Suprapubic skin (tissue), 4 donors: ENCODE measurements around the gene SMG7. TPM values are rescaled to one million over a fixed set of nuclear protein-coding genes. Genes with fewer than 3 reads are reported as not detected.

Experiments used
- DNase-seq, 2 donors: peaks; one replicate each; pipeline ENCODE4 v3.0.0-alpha.2; 2019; ENCODE audit warnings: low spot score in 2 of 2
- H3K27ac ChIP-seq: fragments of 200-600 bp; sonication (generic); one replicate; pipeline ENCODE4 v1.5.1; 2019
- H3K27me3 ChIP-seq: fragments of 200-600 bp; sonication (generic); one replicate; pipeline ENCODE4 v1.5.1; 2019
- H3K36me3 ChIP-seq: fragments of 200-600 bp; sonication (generic); one replicate; pipeline ENCODE4 v1.5.1; 2019
- H3K4me1 ChIP-seq: fragments of 200-600 bp; sonication (generic); one replicate; pipeline ENCODE4 v1.5.1; 2019
- H3K4me3 ChIP-seq: fragments of 200-600 bp; sonication (generic); one replicate; pipeline ENCODE4 v1.5.1; 2019; ENCODE audit warnings: mild to moderate bottlenecking
- H3K9me3 ChIP-seq: fragments of 200-600 bp; sonication (generic); one replicate; pipeline ENCODE4 v1.5.1; 2019
- EP300 ChIP-seq: sonication (generic); formaldehyde crosslinking; IDR thresholded peaks from one replicate; pipeline ENCODE4 v1.6.1; 2017; ENCODE audit warnings: antibody characterized with exemption
- POLR2A ChIP-seq, 2 donors: fragments of 450-650 bp; IDR thresholded peaks; one replicate each; pipeline ENCODE4 v1.6.1; 2017; ENCODE audit warnings: antibody characterized with exemption in 2 of 2, mild to moderate bottlenecking in 2 of 2, moderate library complexity in 2 of 2
- POLR2AphosphoS5 ChIP-seq, 3 donors: sonication (generic); formaldehyde crosslinking; IDR thresholded peaks; one replicate each; pipeline ENCODE4 v1.6.1; 2017; ENCODE audit warnings: antibody characterized with exemption in 3 of 3
- WGBS: methylation state at CpG from one replicate; pipeline ENCODE4 v1.1.5; 2018; 5-methylcytosine and 5-hydroxymethylcytosine counted together
- total RNA-seq, 4 donors: library from RNA; depleted of rRNA; stranded (reverse); fragments of >200 nt; gene quantifications; one replicate each; pipeline ENCODE4 v1.1.0, GENCODE V29; 2016
- TF ChIP-seq, protein P1 (sequence below), 2 donors: fragments of 200-600 bp in 1 of 2; fragments of 450-650 bp in 1 of 2; sonication (generic) in 1 of 2; IDR thresholded peaks; one replicate each; pipeline ENCODE4 v1.5.1; 2016 to 2019; ENCODE audit warnings: antibody characterized with exemption in 2 of 2, mild to moderate bottlenecking in 1 of 2, moderate library complexity in 1 of 2

The SMG7 gene
- total RNA-seq, 4 donors from 2014 or later, result 34.4 to 65.3 (median 41.8) TPM

DNA sequence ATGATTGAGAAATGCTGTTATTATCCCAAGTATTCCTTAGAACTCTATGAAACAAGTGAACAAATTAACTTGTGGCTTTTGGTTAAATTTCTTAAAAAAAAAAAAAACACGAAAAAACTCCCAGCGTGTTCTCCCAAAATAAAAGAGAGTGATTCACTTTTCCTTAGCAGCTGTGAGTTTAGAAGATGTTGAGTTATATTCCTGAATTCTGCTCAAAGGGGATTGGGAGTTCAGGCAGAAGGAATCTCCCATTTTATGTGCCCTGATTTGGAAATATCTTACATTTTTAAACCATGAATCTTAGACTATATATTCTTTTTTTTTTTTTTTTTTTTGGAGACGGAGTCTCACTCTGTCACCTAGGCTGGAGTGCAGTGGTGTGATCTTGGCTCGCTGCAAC is 34.3 kb downstream of the SMG7 start:
- H3K4me1 ChIP-seq, result peaks cover 7% of the 10 kb centered on the region
- H3K36me3 ChIP-seq, result no peaks in the 10 kb centered on the region
- H3K27me3 ChIP-seq, result no peaks in the 10 kb centered on the region
- DNase-seq, result no peak
- WGBS, result 75% methylated on average over 4 of the region's 4 CpGs
- no peaks in the 10 kb centered on the region for H3K9me3 ChIP-seq
- H3K27ac ChIP-seq, result no peak overlapping the region
- no peak overlapping the region for H3K4me3 ChIP-seq
- TF ChIP-seq, protein P1, sequence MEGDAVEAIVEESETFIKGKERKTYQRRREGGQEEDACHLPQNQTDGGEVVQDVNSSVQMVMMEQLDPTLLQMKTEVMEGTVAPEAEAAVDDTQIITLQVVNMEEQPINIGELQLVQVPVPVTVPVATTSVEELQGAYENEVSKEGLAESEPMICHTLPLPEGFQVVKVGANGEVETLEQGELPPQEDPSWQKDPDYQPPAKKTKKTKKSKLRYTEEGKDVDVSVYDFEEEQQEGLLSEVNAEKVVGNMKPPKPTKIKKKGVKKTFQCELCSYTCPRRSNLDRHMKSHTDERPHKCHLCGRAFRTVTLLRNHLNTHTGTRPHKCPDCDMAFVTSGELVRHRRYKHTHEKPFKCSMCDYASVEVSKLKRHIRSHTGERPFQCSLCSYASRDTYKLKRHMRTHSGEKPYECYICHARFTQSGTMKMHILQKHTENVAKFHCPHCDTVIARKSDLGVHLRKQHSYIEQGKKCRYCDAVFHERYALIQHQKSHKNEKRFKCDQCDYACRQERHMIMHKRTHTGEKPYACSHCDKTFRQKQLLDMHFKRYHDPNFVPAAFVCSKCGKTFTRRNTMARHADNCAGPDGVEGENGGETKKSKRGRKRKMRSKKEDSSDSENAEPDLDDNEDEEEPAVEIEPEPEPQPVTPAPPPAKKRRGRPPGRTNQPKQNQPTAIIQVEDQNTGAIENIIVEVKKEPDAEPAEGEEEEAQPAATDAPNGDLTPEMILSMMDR (IDR thresholded peaks at IDR 0.05), result no peak
- TF ChIP-seq EP300 (no peak), POLR2A (IDR thresholded peaks at IDR 0.05) (no peak), POLR2AphosphoS5 (IDR thresholded peaks at IDR 0.05) (no peak)

DNA sequence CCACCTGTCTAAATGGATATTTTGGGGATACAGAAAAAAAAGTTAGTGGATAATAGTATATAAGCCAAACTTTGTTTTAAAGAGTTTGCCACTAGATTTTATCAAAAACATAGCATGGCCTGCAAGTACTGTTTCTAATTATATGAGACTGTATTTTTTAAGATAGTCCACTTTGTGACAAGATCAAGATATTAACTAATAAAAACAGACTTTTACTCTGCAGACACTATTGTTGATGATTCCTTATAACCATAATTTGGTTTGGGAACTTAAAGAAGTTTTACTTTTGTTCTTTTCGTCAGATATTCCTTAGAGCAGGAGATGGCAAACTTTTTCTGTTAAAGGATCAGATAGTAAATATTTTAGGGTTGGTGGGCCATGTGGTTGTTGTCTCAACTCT is 36.4 kb downstream of the SMG7 start:
- DNase-seq, result no peak
- H3K36me3 ChIP-seq, result no peaks in the 10 kb centered on the region
- 86% methylated on average over 1 of the region's 1 CpG for WGBS
- TF ChIP-seq POLR2A (IDR thresholded peaks at IDR 0.05) (no peak), EP300 (no peak), POLR2AphosphoS5 (IDR thresholded peaks at IDR 0.05) (no peak)
- TF ChIP-seq, protein P1 (IDR thresholded peaks at IDR 0.05), result no peak
- H3K9me3 ChIP-seq, result no peaks in the 10 kb centered on the region
- H3K4me1 ChIP-seq, result peaks cover 7% of the 10 kb centered on the region
- no peak overlapping the region for H3K4me3 ChIP-seq
- H3K27ac ChIP-seq, result no peak overlapping the region
- no peaks in the 10 kb centered on the region for H3K27me3 ChIP-seq

DNA sequence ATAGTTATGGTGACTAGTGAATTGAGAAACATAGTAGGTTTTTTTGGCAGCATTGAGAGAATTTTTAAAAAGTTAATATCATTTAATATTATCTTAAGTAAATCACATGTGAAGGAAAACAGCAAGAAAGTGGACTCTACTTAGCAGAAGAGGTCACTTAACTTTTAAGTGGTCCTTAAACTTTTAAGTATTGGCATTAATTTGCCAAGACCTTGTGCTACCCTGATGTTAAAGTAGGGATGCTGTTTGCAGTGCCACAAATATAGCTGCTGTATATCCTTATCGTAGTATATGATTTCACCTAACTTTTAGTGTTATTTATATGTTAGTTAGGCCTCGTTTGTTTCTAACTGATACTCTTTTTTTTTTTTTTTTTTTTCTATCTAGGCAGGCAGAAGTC is 40.2 kb downstream of the SMG7 start:
- TF ChIP-seq EP300 (no peak), POLR2A (IDR thresholded peaks at IDR 0.05) (no peak), POLR2AphosphoS5 (IDR thresholded peaks at IDR 0.05) (no peak)
- TF ChIP-seq, protein P1 (IDR thresholded peaks at IDR 0.05), result no peak
- H3K9me3 ChIP-seq, result no peaks in the 10 kb centered on the region
- 80% methylated on average over 2 of the region's 2 CpGs for WGBS
- H3K27me3 ChIP-seq, result no peaks in the 10 kb centered on the region
- peaks cover 2% of the 10 kb centered on the region for H3K36me3 ChIP-seq
- DNase-seq, result no peak
- no peak overlapping the region for H3K27ac ChIP-seq
- H3K4me1 ChIP-seq, result peaks cover 5% of the 10 kb centered on the region
- H3K4me3 ChIP-seq, result no peak overlapping the region

DNA sequence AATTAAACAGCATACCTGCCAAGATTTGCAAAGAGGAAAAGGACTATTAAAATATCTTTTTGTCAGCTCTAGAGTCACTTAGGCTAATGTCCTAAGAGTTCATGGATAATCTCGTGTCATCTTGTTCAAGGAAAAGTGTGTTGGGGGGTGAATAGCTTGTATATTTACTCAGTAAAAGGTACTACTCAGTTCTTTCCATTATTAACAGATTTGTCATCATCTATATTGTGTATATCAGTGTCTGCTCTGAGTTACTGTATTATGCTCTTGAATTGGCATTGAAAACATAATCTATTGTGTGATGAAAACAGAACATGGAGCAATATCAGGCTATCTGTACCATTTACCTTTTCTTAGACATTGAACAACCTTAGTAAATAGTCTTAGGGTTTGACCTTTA is 41.9 kb downstream of the SMG7 start:
- DNase-seq, result no peak
- Histone ChIP-seq H3K27ac (no peak overlapping the region), H3K4me3 (no peak overlapping the region), H3K27me3 (no peaks in the 10 kb centered on the region), H3K4me1 (peaks cover 5% of the 10 kb centered on the region), H3K36me3 (peaks cover 16% of the 10 kb centered on the region), H3K9me3 (no peaks in the 10 kb centered on the region)
- WGBS, result 100% methylated on average over 1 of the region's 1 CpG
- TF ChIP-seq POLR2AphosphoS5 (IDR thresholded peaks at IDR 0.05), result no peak
- TF ChIP-seq, protein P1 (IDR thresholded peaks at IDR 0.05), result no peak
- TF ChIP-seq POLR2A (IDR thresholded peaks at IDR 0.05), result no peak
- no peak for TF ChIP-seq EP300

DNA sequence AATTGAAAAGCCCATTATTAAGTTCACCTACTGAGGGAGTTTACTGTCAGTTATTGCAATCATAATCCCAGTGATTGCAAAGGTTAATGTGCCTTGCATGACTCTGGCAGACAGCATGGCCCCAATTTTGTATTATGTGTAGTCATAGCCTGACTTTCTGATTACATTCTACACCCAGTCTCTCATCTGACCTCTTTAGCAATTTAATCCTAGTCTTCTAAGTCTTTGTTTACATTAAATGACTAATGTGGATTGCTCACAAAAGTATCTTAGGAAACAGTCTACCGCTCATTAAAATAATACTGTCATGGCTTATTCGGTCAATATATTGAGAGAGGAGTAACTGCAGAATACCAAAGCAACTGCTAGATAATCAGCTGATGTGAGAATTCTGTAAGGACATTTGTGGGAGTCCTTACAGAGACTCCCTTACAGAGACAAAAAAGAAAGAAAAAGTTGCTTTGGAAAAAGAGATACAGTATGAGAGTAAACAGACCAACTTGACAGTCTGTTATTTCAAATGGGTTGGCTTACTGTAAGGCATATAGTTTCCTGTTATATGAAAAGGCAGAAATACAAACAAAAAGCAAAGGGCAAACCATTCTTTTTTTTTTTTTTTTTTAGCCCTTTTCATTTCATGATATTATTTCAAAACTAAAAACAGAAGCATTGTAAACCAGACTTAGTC is 42.8 kb downstream of the SMG7 start:
- Histone ChIP-seq H3K27ac (no peak overlapping the region), H3K27me3 (no peaks in the 10 kb centered on the region), H3K4me3 (no peak overlapping the region), H3K4me1 (peaks cover 5% of the 10 kb centered on the region), H3K36me3 (peaks cover 21% of the 10 kb centered on the region), H3K9me3 (no peaks in the 10 kb centered on the region)
- WGBS, result 82% methylated on average over 2 of the region's 2 CpGs
- DNase-seq, result no peak
- TF ChIP-seq, protein P1 (IDR thresholded peaks at IDR 0.05), result no peak
- TF ChIP-seq EP300 (no peak), POLR2A (IDR thresholded peaks at IDR 0.05) (no peak), POLR2AphosphoS5 (IDR thresholded peaks at IDR 0.05) (no peak)
